ENCODE results near the gene MROH9.
A peak's percentile ranks its signal among the peaks of the same experiment; 100 is the strongest.
"Not testable (repeated sequence)": the region's sequence is repeated elsewhere in the genome, so short reads cannot be mapped to it uniquely, and the experiment has no call there.

The MROH9 gene, protein sequence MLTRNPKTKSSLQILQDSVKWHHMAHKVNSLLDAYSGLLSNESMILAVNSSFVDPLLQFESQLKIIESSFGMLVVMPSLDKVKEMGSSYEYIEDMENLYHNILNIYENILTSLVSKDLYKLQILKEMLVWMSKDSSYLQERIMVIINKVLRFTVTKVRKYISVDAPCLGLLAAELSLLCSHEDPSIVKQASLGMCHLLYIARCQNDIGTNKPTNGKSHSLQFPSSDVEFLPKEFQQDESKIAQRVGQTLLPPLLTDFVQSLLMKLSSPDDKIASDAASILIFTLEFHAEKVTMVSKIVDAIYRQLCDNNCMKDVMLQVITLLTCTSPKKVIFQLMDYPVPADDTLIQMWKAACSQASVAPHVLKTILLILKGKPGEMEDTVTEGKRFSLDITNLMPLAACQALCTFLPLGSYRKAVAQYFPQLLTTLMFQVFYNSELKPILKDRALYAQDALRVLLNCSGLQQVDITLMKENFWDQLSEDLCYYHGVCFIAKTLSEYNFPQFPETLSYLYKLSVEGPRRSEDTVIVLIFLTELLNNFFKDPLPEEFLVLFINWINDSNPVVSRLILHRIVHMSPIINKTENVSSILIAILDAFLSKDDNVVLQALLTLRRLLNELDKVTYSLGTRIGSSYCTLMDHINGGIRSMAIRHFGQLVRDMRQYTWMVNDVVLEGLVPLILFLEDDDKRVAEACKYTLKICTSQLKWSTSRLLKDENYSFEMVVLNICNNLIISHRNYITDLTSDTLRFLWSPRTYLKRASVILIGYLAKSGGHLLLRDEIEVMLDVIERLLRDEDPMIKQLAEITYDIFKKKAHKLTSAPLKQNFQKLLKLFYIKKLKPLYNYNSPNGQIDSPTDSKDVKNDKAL

DNA sequence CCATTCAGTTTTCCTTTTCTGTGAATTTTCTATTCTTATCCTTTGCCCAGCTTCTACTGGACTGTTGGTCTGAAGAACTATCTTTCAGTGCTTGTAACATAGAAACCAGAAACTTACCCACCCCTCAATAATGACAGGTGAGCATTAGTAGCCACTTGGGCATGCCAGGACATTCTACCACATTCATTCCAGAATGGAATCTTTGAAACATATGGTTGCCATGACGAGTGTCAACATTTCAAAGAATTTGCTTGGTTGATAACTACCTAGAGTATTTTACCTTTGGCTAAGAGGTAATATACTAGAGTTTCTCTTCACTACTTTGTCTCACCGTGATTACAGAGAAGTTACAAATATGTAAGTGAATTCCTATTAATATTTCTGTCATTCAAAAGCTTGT, at the start of gene MROH9:
Gene MROH9, plus strand, starts transcription at position 304 of the 400 bp plus-strand sequence. CDS start 10,023 bp downstream, outside the sequence.
- DNase-seq: no peak

DNA sequence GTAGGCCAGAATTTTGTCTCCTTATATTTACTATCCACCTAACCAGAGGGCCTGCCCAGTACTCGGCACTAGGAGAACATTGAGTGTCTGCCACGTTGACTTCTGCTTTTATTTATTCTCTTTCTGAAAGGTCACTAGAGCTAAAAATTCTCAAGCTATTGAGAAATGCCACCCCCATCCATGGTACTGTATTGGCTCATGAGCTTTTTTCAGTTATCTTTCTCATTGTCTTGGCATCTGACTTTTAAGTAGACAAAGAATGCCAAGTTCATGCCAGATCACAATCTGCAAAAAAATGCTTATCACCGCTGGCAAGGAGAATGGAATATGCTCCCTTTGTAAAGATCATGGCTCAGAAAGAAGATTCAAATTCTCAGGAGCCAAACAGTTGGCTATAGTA, 49.8 kb upstream of the MROH9 start:
- no peak for DNase-seq

DNA sequence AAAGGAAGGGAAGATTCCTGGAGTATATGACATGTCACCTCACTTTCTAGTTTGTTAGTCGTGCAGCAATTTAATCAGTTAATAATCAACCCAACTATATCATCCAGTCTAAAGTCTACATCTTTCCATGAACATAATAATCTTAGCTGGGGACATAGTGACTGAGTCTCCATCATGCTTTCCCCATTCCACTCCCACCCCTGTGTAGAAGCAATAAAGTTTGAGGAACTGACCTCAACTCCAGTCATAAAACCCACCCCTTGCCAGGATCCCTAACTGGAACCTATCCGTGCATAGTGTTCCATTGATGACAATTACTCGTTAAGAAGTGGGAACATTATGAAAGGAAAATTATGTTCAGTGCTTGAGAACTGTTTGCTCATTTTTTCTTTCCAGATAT, 48.9 kb upstream of the MROH9 start:
- no peak for DNase-seq

DNA sequence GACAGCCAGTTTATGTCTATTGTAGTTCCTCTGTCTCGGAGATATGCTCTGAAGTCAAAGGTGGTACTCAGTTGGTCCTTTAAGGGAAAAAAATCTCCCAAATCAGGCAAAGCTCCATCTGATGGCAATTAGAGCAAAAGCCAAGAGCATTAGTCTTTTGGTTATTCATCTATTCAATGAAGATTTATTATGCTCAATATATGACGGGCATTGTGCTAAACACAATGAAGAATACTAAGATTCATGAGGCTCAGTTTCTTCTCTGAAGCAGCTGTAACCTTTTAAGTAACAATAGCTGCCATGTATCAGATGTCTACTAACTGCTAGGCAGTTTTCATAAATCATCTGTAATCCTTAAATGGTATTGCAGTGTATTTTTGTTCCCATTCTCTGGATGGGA, 47.6 kb upstream of the MROH9 start:
- no peak for DNase-seq

DNA sequence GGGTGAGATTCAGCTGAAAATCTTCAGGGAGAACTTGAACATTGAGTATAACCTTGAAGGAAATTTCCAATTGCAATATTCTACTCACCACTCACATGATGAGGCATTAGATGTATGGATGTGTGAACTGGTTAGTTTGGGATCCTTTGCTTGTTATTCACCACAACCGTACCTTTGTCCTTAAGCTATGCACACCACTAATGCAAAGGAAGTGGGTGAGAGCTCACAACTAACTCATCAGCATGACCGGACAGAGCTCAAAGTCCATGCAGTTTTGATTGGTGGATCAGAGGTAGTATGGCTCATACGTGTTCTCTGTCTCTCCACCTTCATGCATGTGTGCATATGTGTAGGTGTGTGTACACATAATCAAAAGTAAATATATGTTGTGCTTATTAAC, 43.5 kb upstream of the MROH9 start:
- no peak for DNase-seq

DNA sequence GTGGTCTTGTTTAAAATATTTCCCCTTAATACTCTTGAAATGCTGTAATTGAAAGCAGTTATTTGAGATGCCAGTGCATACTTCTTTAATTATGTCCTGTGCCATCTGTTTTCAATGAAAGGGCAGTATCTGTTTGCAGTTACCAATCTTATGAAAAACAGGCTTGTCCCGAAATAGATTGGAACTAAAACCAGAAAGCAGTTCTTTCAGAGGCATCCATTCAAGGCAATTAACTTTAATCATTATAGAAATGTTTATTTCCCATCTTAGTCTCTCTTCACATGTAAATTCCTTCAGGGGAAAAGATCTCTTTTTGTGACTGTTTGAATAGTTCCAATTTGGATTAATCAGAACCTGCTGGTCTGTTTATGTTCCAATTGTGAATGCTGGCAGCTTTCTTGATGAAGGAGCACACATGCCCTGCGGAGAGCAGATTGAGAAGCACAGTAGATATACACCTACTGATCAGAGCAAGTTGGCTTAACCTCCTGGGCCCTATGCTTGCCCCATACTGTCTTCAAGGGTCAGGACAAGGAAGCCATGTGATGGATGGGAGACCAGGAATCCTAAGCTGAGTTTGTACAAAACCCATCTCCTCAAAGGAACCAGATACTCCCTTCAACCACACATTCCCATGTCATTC, 41.6 kb upstream of the MROH9 start:
- DNase-seq: no peak

DNA sequence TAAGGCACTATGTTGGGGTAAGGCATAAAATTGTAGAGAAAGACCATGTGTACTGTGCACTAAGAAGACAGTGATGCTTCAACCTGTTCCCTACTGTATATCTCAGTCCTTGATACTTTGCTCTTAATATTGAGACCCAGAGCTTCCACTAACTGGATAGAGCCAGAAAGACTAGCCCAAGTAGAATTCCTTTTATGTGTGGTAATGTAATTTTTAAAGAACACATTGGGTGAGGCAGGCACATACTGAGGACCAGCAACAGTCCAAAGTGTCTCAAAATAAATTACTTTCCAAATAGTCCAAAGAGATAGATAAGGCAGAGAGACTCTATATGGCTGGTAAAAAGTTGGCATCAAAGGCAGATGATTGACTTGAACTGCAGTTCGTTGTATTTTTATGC, 31.4 kb upstream of the MROH9 start:
- DNase-seq: no peak

DNA sequence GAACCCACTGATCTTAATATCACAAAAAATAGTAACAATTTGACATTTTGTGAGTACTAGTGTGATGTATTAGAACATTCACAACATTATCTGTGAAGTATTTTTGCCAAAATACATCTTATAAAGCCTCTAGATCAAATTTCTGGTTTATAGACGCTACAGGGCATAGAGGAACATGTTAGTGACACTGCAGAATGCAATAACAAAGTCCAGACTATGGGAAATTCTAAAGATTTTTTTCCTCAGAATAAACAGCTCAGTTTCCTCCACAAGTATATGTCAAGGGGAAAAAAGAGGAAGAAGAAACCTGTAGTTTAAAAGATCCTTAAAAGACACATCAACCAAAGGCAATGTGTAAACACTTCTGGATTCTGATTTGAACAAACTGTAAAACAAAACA, 26.4 kb upstream of the MROH9 start:
- no peak for DNase-seq

DNA sequence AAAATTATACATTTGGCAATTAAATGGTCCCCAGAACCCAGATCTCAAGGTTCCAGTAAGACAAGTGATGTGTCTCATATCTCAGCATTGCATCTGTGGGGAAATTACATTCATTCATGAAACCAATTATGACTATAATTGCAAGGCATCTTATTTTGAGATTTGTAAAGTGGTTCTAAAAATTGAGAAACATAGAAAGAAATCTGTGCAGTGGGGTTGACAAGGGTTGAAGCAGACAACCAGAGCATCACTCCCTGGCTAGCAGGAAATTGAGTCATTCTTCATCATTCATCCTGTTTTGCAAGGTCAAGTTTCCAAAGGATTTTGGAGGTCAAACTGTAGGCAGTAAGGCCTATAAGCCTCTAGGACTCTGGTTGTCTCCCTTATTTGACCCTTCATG, 25.1 kb upstream of the MROH9 start:
- DNase-seq: no peak

DNA sequence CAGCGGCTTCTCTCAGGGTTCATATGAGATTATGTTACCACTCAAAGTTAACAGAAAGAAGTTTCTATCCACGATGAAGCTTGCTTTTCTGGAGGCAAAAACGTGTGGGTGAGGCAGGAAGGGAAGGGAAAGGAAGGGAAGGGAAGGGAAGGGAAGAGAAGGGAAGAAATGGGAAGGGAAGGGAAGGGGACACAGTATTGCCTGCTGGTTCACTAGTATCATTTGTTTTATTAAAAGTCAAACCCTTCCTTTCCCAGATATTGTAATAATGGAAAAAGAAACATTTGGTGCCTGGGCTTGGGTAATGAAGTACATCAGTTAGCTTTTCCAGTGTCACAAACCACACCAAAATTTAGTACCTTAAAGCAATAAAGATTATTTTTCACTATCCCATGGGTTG, 18.0 kb upstream of the MROH9 start:
- DNase-seq: no peak

DNA sequence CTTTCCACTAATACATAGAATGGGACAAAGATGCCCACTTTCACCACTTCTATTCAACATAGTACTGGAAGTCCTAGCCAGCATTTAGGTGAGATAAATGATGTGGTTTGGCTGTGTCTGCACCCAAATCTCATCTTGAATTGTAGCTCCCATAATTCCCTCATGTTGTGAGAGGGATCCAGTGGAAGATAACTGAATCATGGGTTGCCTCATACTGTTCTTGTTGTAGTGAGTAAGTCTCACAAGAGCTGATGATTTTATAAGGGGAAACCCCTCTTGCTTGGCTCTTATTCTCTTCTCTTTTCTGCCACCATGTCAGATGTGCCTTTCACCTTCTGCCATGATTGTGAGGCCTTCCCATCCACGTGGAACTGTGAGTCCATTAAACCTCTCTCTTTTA, 10.7 kb upstream of the MROH9 start:
- not testable (repeated sequence) for DNase-seq

DNA sequence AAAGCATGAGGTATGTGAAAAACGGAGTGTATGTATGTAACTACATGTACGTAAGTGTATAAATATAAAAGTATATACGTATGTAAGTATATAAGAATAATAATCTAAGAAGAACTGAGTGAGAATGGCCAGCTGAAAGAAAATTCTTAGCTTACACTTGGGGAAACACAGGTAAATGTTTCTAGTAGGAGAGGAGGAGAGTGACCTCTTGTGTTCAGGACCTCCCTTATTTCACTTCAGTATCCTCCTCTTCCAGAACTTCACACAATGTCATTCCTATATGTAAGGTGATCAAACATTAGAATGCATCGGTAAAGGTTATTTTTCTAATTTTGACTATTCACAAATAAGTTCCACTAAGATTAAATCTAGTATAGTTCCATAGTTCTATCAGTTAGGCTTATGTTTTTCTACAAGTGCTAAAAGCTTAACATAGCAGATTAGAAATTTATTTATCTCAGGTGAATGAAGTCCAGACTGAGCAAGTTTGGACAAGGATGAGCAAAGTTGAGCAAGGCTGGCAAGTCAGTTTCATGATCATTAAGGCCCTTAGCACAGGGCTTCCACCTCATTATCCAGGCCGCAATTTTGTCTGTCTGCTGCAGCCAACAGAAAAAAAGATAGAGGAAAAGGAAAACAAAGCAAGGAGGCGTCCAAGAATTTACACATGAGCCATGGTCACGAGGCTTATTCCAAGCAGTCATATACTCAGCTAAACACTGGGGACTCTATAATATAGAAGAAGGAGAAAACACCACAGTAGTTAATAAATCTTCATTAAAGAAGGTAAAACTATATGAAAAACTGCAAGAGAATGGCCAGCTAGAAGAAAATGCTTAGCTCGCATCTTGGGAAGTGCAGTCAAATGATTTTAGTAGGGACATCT, 7.1 kb upstream of the MROH9 start:
- DNase-seq: no peak

DNA sequence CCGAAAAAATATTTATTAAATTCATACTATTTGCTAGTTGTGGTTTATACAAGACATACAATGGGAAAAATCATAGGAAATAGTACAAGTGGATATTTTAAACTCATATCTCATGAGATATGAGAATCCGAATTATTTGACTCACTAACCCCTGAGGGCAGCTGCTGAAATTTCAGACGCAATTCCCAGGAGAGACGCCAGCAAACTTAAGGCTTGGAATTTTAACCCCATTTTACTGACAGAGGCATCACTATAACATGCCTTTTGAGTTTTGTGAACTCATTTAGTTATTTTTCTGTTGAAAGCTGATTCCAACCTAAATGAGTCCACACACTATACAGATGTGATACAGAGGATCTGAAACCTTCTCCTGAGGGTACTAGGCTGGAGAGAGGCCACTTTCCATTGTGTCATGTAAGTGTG, 5.9 kb upstream of the MROH9 start:
- DNase-seq: no peak

DNA sequence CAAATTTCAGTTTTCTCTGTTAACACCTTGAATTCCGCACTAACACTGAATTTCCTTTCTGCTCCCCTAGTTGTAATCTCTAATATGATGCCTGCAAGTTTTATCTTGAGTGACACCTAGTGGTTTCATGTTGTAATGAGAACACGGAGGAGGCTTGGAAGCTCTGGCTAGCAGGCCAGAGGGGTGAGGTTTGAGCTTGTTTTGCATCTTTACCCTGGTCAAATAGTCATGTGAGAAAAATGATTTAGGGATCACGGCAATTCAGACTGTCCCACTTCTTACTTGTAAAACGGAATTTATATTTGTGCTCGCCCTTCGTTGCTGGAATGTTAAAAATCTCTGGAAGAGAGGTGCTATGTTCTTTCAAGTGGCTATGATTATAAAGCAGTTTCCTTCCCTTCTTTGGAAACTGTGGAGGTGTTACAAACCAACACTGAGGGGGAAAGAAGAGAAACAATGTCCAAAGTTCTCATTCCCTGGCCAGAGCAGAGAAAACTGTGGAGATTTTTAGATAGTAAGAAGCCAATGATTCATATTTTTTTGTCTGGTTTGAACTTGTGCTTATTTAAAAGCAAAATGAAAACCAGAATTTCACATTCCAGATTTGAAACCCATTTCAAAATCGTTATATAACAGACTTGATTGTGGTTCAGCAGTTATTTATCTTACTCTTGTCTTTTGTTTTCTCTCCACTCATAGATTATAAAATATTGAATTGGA, 5.3 kb upstream of the MROH9 start:
- DNase-seq: peak; percentile 43

DNA sequence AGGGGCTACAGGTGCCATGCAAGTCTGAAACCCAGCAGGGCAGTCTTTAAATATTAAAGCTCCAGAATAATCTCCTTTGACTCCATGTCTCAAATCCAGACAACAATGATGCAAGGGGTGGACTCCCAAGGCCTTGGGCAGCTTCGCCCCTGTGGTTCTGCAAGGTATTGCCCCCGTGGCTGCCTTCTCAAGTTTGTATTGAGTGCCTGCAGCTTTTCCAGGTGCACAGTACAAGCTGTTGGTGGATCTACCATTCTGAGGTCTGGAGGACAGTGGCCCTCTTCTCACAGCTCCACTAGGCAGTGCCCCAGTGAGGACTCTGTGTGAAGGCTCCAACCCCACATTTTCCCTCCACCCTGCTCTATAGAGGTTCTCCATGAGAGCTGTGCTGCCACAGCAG, 3.7 kb upstream of the MROH9 start:
- DNase-seq: no peak

DNA sequence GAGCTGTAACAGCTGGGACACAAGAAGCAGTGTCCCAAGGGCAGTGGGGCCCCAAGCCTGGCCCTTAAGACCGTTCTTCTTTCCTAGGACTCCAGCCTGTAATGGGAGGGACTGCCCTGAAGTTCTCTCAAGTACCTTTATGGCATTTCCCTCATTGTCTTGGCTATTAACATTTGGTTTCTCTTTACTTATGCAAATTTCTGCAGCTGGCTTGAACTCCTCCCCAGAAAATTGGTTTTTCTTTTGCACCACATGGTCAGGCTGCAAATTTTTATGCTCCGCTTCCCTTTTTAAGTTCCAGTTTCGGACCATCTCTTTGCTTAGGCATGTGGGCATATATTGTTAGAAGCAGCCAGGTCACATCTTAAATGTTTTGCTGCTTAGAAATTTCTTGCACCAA, 3.1 kb upstream of the MROH9 start:
- DNase-seq: no peak

DNA sequence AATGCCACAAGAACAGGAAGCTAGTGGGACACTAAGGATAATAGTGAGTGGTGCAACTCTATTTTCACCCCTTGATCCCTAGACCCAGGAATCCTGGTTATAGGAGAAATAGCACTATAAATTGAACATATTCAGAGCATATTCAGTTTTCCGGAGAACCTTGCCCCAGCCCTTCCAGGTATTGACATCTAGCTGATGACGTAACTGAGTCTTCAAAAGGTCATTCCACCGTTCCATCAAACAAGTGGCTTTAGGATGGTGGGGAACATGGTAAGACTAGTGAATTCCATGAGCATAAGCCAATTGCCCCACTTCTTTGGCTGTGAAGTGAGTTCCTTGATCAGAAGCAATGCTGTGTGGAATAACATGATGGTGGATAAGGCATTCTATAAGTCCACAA, 2.9 kb downstream of the MROH9 start:
- no peak for DNase-seq

DNA sequence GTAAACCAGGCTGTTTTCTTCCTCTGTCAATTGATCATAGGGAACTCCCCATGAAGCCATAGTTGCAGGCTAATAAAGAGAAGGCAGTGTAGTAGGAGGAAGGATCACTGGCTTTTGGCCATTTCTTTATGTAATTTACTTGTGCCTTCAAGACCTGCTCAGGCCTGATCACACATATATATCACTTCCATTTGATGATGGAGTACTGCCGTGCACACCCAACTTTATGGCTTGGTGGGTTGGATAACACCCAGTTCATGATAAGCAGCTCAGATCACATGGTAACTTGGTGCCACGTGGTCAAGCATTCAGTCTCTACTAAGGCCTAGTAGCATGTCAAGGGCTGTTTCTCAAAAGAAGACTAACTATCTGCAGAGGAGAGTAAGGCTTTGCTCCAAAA, 4.1 kb downstream of the MROH9 start:
- no peak for DNase-seq

DNA sequence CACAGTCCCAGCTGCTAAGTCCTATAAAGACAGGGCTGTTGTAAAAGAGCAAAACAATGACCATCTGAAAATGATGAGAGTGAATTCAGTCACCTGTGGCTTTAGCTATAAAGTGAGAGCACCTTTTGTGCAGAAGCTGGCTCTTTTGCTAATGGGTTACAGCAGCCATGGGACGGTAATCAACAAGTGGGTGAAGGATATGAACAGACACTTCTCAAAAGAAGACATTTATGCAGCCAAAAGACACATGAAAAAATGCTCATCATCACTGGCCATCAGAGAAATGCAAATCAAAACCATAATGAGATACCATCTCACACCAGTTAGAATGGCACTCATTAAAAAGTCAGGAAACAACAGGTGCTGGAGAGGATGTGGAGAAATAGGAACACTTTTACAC, 16.4 kb downstream of the MROH9 start:
- DNase-seq: not testable (repeated sequence)

DNA sequence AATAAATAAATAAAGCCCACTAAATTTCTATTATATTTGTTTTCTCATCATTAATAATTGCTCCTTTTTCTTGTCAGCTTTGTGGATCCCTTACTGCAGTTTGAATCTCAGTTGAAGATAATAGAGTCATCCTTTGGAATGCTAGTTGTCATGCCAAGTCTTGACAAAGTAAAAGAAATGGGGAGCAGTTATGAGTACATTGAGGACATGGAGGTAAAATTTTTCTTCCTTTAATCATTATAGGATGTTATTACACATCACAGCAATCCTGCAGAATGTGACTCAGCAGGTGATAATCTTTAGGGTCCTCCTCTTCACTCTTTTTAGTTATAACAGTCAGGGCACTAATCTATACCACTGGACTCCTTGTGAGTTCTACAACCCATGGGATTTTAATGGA, 24.1 kb downstream of the MROH9 start:
- no peak for DNase-seq

DNA sequence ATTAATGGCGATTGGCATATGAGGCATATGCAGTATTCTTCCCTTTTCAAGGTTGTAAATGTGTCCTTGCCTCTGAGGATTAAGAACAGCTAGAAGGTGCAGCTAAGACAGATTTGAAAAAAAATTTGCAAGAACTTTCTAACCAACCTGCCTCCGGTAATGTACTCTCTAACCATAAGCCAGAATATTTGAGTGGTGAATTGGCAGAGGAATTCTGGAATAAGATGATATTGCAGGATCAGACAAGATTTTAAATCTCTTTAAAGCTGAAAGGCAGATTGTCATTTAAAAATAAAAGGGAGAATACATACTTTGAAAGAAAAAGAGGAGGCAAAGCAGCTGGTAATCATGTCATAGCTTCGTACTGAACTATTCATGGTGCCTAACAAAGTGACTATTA, 29.2 kb downstream of the MROH9 start:
- no peak for DNase-seq

Measured in CD4-positive, alpha-beta T cell treated with Interleukin-12 subunit alpha and Interleukin-12 subunit beta, for 1 hour (primary cell).